Dermis microvascular lymphatic vessel endothelial cell (primary cell): ENCODE data around the gene YTHDF1. TPM values are rescaled to one million over a fixed set of nuclear protein-coding genes. Genes with fewer than 3 reads are reported as not detected.

Experiments used
- DNase-seq, 2 donors: peaks; one replicate each; pipeline versions ENCODE4 v3.0.0 to v3.0.0-alpha.2; 2010; ENCODE audit warnings: low read depth in 2 of 2
- total RNA-seq: library from RNA; depleted of rRNA; stranded (reverse); fragments of >200 nt; gene quantifications from 2 replicates; pipeline ENCODE4 v1.2.1, GENCODE V29; 2014

Gene YTHDF1
- total RNA-seq, 1 donor from 2014 or later, result 16.4 TPM

DNA sequence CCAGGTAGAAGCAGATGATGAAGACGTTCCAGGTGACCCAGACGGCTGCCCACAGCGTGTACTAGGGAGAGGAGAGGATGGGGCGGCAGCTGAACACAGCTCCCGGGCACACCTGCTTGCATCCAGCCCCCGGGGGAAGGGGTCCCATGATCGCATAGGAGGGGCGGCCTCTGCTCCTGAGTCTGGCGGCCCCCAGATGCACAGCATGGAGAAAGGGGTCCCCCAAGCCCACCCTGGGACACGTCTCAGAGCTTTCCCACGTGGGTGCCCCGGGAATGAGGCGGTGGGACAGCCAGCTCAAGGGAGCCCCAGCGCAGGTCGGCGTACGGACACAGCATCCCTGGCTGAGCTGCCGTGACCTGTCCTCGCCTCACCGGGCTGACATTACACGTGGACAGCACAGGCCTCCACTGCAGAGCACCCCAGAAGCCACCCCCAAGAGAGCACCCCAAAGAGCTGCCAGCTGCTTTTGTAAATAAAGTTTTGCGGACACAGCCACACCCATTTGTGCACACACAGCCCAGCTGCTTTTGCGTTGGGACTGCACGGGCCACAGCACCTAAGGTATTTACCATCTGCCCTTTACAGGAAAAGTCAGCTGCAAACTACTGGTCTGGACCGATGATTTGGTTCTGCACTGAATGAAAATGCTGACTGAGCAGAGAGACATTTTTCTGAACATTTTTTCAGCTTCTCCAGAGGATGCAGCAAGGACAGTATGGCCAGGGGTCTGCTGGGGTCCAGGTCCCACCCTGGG, 33.1 kb upstream of the YTHDF1 start:
- DNase-seq, result no peak

DNA sequence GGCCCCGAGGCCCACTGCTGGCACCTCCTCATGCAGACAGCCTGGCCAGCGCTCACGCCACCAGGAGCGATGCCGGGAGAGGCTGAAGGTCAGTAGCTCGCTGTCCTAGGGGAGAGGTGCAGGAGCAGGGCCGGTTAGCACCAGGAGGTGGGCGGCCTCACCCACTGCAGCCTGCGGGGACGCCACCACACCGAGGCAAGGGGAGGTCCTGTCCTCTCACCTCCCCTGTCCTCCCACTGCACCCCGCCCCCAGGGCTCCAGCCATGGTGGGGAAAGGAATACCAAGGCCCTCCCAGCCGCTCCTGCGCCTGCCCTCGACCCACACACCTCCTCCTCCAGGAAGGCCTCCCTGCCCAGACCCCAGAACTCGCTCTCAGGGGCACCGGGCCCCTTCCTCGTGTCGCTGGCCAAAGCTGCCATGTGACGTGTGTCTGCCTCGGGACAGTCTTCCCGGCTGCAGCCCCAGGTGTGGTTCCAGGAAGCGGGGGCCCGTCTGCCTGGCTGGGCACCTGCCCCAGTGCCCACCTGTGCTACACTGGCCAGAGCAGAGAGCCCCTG, 31.8 kb upstream of the YTHDF1 start:
- no peak for DNase-seq

DNA sequence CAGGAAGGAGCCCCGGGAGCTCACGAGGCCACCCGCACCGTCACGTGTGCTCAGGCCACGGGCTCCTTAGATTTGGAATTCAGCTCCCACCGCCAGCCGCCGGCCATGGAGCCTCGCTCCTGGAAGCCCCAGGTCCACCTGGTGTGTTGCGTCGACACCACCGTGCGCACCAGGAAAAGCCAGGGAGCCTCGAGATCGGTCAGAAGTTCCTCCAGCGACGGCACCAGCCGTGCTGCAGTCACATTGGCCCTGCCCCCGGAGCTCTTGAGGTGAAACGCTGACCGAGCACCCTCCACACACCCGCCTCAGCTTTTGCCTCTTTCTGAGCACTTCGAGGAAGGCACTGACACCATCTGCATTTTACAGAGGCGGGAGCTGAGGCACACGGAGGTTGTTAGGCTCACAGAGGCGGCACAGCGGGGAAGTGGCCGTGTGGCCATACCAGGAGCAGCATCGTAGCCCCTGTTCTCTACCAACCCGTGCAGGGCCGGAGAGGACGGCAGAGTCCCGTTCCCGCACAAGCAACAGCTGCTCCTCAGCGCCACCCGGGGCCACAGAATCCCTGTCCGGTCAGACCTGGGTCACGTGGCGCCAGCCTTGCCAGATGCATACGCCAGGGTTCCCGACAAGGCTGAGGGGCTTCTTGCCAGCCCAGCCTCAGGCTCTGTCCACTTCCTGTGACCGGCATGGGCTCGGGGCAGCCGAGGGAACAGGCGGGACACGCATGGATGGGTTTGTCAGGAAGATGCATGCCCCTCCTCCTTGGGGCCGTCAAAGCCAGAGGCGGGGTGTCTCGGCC, 30.8 kb upstream of the YTHDF1 start:
- no peak for DNase-seq

DNA sequence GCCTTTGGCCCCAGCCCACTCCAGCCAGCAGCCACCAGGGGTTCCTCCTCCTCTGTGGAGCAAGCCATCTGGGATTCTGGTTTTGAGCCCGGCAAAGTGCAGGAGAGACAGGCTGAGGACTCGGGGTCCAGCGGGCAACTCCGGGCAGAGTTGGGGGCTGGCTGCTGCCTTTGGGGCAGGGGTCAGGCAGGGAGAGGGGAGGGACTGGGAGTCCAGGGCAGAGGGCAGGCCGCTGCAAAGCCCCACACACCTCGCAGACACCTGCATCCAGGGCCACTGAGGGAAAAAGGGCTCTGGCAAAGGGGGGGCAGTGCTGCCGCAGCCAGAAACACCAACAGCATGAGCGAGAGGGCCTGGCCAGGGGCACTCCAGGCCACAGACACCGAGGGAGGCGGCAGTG, 28.5 kb upstream of the YTHDF1 start:
- no peak for DNase-seq

DNA sequence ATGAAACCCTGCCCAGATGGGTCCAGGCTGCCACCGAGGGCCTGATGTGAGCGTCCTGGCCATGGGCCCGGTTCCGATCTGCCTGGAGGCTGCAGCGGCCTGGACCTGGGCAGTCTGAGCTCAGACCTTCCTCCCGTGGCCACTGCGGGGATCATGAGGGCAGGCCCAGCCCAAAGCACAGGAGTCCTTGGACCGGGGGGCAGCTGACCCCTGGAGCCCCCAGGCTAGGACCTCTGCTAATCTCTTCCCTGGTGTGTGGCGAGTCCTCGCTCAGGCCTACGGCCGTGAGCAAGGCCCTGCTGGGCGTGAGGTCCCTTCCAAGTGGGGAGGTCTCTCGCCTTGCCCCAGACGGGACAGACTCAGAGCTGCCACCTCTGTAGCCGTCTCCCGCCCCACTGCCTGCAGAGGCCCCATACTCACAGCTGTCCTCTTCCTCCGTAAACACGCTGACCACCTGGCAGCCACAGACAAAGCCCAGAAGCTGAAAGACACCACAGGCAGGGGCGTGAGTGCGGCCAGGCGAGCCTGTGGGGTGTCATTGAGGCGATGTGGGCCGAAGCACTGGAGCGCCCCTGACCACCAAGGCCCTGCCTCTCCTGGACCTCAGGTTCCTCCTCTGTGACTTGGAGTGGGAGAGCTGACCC, 27.8 kb upstream of the YTHDF1 start:
- DNase-seq, result no peak

DNA sequence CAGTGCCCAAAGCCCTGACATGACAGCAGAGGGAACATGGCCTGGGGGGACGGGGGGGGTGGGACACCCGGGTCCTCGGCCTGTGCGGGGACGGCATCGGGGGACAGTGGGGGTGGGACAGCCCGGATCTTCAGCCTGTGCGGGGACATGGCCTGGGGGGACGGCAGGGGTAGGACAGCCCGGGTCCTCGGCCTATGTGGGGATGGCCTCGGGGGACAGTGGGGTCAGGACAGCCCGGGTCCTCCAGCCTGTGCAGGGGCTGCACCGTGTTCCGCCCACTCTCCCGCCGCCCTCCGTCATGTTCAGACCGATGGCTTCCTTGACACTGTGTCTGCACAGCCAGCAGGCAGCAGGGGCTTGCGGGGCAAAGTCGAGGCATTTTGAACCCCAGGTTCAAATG, 26.8 kb upstream of the YTHDF1 start:
- no peak for DNase-seq

DNA sequence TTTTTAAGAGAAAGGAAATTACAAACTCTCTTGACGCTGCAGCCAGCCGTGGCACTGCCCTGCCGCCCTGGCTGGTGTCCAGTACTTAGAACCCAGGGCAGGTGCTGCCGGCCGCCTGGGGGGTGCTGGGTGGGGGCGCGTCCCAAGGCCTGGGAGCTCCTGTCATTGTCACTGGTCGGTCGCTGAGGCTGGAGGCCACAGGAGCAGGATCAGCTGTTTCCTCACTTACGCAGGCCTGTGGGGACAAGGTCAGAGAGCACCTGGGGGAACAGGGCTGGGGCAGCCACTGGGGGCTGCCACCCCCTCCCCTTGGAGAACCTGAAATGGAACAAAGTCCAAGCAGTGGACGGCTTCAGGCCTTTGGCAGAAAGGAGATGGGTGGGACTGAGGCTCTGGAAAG, 25.3 kb upstream of the YTHDF1 start:
- DNase-seq, result peak; percentile 11 to 27

DNA sequence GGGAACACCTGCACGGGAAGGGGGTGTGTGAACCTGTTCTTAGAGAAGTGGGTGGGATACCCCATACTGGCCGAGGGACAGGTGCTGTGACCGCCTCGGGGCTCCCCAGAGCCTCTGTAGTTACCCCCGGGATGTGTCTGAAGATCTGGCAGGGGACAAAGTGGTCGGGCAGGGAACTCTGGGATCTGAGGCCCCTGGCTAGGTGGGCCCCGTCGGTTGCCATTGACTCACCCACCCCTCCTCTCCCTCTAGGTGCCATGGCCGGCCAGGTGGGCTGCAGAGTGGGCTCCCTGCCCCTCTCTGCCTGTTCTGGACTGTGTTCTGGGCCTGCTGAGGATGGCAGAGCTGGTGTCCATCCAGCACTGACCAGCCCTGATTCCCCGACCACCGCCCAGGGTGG, 24.1 kb upstream of the YTHDF1 start:
- DNase-seq, result no peak

DNA sequence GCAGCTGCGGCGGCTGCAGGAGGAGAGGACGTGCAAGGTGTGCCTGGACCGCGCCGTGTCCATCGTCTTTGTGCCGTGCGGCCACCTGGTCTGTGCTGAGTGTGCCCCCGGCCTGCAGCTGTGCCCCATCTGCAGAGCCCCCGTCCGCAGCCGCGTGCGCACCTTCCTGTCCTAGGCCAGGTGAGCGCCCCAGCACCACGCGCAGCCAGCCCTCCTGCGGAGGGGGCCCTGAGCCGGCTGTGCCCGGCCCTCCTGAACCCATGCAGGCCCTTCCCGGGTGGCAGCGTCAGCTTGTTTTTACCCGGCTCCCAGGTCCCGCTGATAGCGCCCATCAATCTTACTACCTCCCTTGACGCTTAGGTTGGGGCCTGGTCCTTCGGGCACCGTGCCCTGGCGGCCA, 23.5 kb upstream of the YTHDF1 start:
- no peak for DNase-seq

DNA sequence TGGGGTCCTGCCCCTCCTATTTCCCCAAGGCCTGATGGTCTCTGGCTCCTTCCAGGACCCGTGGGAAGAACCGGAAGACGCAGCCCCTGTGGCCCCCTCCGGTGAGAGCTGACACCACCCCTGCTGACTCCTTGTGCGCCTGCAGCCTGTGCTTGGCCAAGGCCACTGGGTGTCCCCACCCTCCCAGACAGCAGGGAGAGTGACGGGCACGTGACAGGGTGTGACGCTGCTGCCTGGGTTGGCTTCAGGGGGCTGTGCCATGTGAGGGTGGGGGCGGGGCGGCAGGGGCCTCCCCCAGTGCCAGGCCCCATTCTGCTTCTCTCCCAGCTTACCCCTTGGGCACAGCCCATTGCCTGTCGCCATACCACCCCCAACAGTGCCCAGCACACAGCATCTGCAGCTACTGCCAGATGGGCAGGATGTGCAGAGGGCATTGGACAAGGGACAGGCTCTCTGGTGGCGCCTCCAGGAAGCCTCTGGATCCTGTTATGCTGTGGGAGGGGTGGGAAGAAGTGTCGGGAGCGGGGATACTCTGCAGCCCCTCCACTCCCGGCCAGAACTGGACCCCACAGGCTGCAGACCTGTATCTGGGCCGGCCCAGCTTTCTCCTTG, 22.7 kb upstream of the YTHDF1 start:
- DNase-seq, result peak in 1 of 2 donors; percentile 19

DNA sequence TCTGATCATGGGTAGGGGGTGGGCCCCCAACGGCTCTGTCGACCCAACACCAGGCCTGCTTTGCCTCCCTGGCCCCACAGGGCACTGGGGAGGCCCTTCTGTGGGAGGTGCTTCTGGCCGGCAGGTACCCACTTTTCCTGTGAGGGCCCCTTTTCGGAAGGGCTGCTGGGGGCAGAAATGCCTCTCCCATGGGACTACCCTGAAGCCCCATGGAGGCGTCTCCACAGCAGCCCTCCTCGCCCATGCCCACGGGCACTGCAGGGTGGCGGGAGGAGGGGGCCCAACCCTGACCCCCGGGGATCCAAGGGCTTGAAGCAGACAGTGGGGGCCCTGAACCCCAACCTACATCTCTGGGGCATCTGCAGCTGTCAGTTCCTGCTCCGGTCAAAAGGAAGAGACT, 22.1 kb upstream of the YTHDF1 start:
- no peak for DNase-seq

DNA sequence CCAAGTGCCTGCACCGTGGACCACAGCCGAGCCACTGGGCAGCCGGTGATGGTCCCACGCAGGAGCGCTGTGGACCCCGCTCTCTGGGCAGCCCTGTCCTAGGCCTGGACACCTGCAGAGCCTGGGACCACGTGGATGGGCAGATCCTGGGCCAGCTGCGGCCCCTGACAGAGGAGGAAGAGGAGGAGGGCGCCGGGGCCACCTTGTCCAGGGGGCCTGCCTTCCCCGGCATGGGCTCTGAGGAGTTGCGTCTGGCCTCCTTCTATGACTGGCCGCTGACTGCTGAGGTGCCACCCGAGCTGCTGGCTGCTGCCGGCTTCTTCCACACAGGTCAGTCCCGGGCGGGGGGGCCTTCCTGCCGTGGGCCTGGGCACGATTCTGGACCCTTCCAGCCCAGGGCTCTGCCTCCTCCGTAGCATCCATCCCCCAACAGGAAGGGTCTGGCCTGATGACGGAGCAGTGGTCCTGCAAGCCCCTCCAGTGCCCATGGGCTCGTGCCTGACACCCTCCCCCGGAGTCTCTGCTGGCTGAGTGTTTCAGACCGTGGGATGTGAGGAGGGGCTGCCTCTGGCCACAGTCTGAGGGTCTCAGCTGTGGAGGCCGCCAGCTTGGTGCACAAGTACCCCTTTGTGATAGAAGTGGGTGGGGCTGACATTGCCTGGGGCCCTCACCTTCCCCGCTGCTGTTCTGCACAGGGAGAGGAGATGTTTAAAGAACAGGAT, 20.3 kb upstream of the YTHDF1 start:
- no peak for DNase-seq

DNA sequence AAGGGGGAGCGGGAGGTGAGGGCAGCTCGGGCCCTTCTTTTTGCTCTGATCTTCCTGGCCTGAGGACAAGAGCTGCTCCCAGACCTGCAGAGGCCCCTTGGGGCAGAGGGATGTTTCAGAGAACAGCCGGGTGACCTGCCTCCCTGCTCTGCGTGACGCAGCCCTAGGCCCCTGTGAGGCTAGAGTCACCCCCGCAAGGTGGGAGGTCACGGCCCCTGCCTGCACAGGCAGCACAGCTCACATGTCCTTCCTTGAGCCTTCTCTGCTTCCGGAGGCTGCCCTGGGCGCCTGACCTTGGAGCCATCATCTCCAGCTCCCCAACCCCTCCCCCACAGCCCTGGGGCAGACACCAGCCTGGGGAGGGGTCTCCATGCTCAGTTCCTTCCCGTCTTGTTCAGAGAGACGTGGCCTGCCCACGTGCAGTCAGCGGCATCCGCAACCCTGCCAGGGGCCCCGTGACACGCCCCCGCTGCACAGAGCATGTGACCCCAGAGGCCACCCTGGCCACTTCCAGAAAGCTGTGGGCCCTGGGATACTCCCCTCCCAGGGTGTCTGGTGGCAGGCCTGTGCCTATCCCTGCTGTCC, 19.6 kb upstream of the YTHDF1 start, which contains the start of gene BIRC7:
Gene BIRC7 (plus strand): TSS at position 507 of the 585 bp plus-strand sequence. CDS start 192 bp downstream, outside the sequence.
- DNase-seq, result no peak

DNA sequence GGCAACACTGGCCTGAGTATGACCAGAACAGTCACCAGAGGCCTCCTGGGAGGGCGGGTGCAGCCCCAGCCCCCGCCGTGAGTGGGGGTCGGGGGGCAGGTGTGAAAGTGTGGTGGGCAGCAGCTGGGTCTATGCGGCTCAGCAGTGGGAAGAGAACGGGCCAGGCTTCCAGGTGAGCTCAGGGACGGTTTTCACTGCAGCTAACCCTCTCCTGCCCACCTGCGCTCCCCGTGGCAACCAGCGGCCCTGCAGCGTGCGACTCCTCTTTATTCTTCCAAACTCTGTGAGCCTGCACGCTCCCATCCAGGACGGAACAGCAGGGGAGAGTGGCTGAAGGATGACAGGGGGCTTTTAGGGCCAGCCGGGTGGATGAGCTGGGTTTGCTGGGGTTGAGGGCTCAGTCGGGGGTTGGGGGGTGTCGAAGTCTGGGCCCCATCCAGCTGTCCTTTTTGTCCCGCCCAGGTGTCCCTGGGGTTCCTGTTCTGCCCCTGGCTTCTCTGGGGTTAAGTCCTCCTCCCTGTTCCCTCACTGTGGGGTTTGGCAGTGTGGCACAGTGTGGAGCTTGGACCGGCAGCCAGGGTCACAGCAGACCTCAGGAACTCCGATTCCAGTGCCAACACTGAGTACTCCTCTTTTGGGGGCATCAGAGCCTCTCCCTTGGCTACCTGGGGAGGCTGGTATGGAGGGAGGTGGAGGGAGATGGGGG, 18.9 kb upstream of the YTHDF1 start:
- no peak for DNase-seq

DNA sequence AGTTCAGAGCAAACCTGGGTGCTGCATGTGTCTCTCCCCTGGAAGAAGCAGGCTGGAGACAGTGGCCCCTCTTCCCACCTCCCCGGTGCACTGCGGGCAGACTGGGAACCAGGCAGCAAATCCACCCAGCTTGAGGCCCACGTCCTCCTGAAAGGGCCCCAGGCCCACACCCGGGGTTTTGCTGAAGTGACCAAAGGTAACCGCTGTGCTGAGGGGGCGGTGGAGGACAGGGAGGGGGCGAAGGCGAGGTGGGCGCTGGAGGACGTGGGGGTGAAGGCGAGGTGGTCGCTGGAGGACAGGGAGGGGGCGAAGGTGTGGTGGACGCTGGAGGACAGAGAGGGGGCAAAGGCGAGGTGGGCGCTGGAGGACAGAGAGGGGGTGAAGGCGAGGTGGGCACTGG, 18.0 kb upstream of the YTHDF1 start:
- no peak for DNase-seq

DNA sequence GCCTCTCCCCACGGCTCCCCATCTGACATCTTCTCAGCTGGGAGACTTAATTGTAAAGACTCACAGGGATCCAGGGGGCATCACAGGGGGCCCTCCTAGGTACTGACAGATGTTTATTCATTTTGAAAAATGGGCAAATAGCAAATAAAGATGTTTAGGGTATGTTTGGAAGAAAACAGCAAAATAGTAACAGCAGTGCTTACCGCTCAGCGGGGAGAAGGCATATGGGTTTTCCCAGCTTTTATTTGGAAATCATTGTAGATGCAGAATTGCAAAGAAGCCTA, 17.1 kb upstream of the YTHDF1 start:
- DNase-seq, result no peak

DNA sequence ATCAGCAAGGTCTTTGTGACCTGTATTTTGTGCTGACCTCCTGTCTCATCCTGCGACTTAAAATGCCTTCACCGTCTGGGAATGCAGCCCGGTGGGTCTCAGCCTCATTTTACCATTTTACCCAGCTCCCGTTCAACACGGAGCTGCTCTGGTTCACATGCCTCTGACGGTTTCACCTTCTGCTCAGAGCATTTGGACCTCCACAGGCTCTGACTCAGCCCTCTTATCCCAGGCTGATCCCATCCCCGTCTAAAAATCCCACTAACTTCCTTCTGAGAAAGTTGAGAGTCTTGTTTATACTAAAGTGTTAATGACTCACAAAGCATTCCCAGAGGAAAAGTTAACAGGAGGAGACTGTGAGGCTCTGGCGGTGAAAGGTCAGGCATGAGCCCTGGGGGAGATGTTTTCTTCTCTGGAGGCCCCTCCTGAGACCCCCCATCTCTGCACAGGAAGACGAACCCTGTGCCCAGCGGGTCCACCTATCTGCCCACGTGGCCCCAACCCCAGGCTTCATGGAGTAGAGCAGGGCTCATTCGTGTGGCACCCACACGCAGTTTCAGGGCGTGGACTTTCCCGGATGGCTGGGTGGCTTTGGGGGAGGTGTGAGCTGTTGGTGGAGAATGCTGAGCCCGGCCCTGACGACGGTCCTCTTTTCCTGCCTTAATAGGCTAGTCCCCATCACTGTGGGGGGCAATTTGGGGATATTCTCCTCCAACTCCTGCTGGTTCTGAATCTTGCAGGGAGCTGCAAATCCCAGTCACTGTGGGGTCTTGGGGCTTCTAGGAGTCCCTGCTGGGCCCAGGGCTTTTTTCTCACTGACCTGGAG, 16.5 kb upstream of the YTHDF1 start:
- DNase-seq, result peak in 1 of 2 donors; percentile 37

DNA sequence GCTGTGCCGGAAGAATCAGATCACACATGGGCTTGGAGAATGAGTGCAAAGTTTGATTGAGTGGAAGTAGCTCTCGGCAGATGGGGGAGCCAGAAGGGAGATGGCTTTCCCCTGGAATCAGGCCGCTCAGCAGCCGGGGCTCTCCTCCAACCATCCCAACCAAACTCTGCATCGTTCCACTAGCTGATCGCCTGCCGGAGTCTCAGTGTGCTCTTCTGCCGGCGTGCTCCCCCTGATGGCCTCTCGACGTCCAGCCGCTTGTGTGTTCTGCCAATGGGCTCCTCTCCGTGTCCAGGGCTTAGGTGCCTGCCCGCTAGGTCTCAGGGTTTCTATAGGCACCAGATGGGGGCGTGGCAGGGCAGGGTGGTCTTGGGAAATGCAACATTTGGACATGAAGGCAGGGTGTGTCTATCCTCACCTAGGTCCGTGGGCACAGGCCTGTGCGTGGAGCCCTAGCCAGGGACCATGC, 14.9 kb upstream of the YTHDF1 start:
- peak in 1 of 2 donors; percentile 69 for DNase-seq

DNA sequence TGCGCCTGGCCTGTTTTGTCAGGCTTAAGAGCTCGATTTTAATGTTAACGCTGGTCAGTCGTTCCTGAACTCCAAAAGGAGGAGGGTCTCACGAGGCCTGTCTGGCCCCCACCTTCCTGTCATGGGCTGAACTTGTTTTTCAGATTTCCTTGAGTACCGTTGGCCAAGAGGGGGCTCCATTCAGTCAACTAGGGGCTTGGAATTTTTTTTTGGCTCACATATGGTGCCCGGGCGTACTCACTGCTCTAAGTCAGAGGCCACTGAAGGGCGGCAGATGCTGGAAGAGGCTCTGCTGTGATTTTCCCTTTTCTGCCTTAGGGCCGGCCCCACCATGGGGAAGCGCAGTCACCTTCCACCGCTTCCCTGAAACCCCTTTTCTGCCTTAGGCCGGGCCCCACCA, 12.9 kb upstream of the YTHDF1 start:
- no peak for DNase-seq
